Measurements from ENCODE around the gene PIGQ. TPM values are rescaled to one million over a fixed set of nuclear protein-coding genes. Genes with fewer than 3 reads are reported as not detected.

The PIGQ gene
- total RNA-seq, 1 donor from 2014 or later, result 68.9 TPM

- H3K27me3 ChIP-seq (ENCODE audit: low read depth), result no peaks in the 10 kb centered on the region
- ATAC-seq (no peak), DNase-seq (no peak)
- peaks cover 49% of the 10 kb centered on the region for H3K4me1 ChIP-seq
- peaks cover 12% of the 10 kb centered on the region for H3K36me3 ChIP-seq
- no peaks in the 10 kb centered on the region for H3K9me3 ChIP-seq
- TF ChIP-seq CTCF (IDR thresholded peaks at IDR 0.05), result no peak
- H3K27ac ChIP-seq, result no peak overlapping the region
- intact Hi-C loops (cut with DNase I), result no loop called here
- H3K4me3 ChIP-seq, result no peak overlapping the region
Observed at GRCh38 chr16:633336-634050, 63.7 kb downstream of the PIGQ start.

Small RNA genes within 50 kb of the gene (microRNA-seq; reads per million reads assigned to microRNA genes)
- 1.5 reads per million for gene MIR3176 (ENCODE audit: borderline number of aligned reads)
- not detected for gene MIR5587 (ENCODE audit: borderline number of aligned reads)

Other genes with a start within 250 kb of the PIGQ start
- 22.4 TPM for gene AXIN1, start 217.2 kb upstream of the PIGQ start, total RNA-seq
- 43.4 TPM for gene MRPL28, start 199.4 kb upstream of the PIGQ start, total RNA-seq
- 55.8 TPM for gene PGAP6, start 188.0 kb upstream of the PIGQ start, total RNA-seq
- 42.3 TPM for gene NME4, start 172.8 kb upstream of the PIGQ start, total RNA-seq
- gene DECR2, start 168.1 kb upstream of the PIGQ start, total RNA-seq, result 10.1 TPM
- 32.2 TPM for gene RAB11FIP3, start 144.3 kb upstream of the PIGQ start, total RNA-seq
- gene CAPN15, start 42.3 kb upstream of the PIGQ start, total RNA-seq, result 44.3 TPM
- gene PRR35, start 9.6 kb upstream of the PIGQ start, total RNA-seq, result not detected
- gene NHLRC4, start 3.0 kb upstream of the PIGQ start, total RNA-seq, result 2.7 TPM
- gene RAB40C, start 20.1 kb downstream of the PIGQ start, total RNA-seq, result 40.1 TPM
- 1.2 TPM for gene WFIKKN1, start 61.0 kb downstream of the PIGQ start, total RNA-seq
- gene METTL26, start 66.3 kb downstream of the PIGQ start, total RNA-seq, result 63.1 TPM
- gene MCRIP2, start 71.9 kb downstream of the PIGQ start, total RNA-seq, result 47.7 TPM
- 31.4 TPM for gene WDR90, start 79.4 kb downstream of the PIGQ start, total RNA-seq
- gene RHOT2, start 98.2 kb downstream of the PIGQ start, total RNA-seq, result 81.6 TPM
- gene RHBDL1, start 105.7 kb downstream of the PIGQ start, total RNA-seq, result 2.0 TPM
- gene STUB1, start 110.4 kb downstream of the PIGQ start, total RNA-seq, result 86.0 TPM
- 43.2 TPM for gene JMJD8, start 114.4 kb downstream of the PIGQ start, total RNA-seq
- gene WDR24, start 120.4 kb downstream of the PIGQ start, total RNA-seq, result 13.1 TPM
- gene FBXL16, start 135.8 kb downstream of the PIGQ start, total RNA-seq, result 11.0 TPM
- 35.9 TPM for gene METRN, start 145.2 kb downstream of the PIGQ start, total RNA-seq
- 36.5 TPM for gene ANTKMT, start 151.2 kb downstream of the PIGQ start, total RNA-seq
- 26.1 TPM for gene CCDC78, start 156.5 kb downstream of the PIGQ start, total RNA-seq
- gene HAGHL, start 157.1 kb downstream of the PIGQ start, total RNA-seq, result 15.6 TPM
- gene CIAO3, start 171.0 kb downstream of the PIGQ start, total RNA-seq, result 24.3 TPM
- gene MSLN, start 190.8 kb downstream of the PIGQ start, total RNA-seq, result 42.6 TPM
- 16.3 TPM for gene RPUSD1, start 218.4 kb downstream of the PIGQ start, total RNA-seq
- 11.3 TPM for gene CHTF18, start 218.7 kb downstream of the PIGQ start, total RNA-seq
- not detected for gene GNG13, start 230.8 kb downstream of the PIGQ start, total RNA-seq

Data from lower lobe of right lung (tissue), 2 donors.